CD14-positive monocyte (primary cell): ENCODE data around the gene KRT86. TPM values are rescaled to one million over a fixed set of nuclear protein-coding genes. Genes with fewer than 3 reads are reported as not detected.
A peak's percentile ranks its signal among the peaks of the same experiment; 100 is the strongest.
"Not testable (repeated sequence)": the region's sequence is repeated elsewhere in the genome, so short reads cannot be mapped to it uniquely, and the experiment has no call there.

Experiments
- DNase-seq, 3 donors: peaks; one replicate each; pipeline ENCODE4 v3.0.0-alpha.2; 2011 to 2022
- H2AFZ ChIP-seq: 2 replicates; pipeline ENCODE4 v1.6.0; 2012; ENCODE audit warnings: mild to moderate bottlenecking, low read depth, low read length, inconsistent platforms; ENCODE audit not compliant: insufficient read depth, poor library complexity, severe bottlenecking
- H3K27ac ChIP-seq, 2 donors: 1 replicate in 1 of 2; 2 replicates in 1 of 2; pipeline ENCODE4 v1.5.1; 2012 to 2013; ENCODE audit warnings: low read length in 2 of 2, control low read depth in 1 of 2, inconsistent platforms in 1 of 2, low read depth in 1 of 2, mild to moderate bottlenecking in 1 of 2
- H3K27me3 ChIP-seq, 2 donors: one replicate each; pipeline versions ENCODE4 v1.6.0 to v1.6.1; 2011 to 2013; ENCODE audit warnings: low read length in 2 of 2; ENCODE audit not compliant: control insufficient read depth in 2 of 2, insufficient read depth in 2 of 2
- H3K36me3 ChIP-seq, 2 donors: replicated peaks in 1 of 2; 1 replicate in 1 of 2; 2 replicates in 1 of 2; pipeline versions ENCODE4 v1.5.1 to v1.6.1; 2012 to 2013; ENCODE audit warnings: low read length in 2 of 2, control low read depth in 1 of 2, inconsistent platforms in 1 of 2, mild to moderate bottlenecking in 1 of 2; ENCODE audit not compliant: insufficient read depth in 2 of 2, control insufficient read depth in 1 of 2
- H3K4me1 ChIP-seq, 2 donors: 1 replicate in 1 of 2; 2 replicates in 1 of 2; pipeline versions ENCODE4 v1.5.1 to v1.6.1; 2012 to 2013; ENCODE audit warnings: low read length in 2 of 2, control low read depth in 1 of 2, inconsistent platforms in 1 of 2, mild to moderate bottlenecking in 1 of 2, moderate library complexity in 1 of 2; ENCODE audit not compliant: insufficient read depth in 2 of 2, control insufficient read depth in 1 of 2
- H3K4me2 ChIP-seq: replicated peaks from 2 replicates; pipeline ENCODE3; 2012; ENCODE audit warnings: low read length, moderate library complexity, mild to moderate bottlenecking; ENCODE audit not compliant: poor library complexity, severe bottlenecking; ENCODE audit errors: extremely low read depth
- H3K4me3 ChIP-seq, 3 experiments: fragments of 200-600 bp in 1 of 3; sonication (generic) in 1 of 3; replicated peaks in 1 of 3; 1 replicate in 2 of 3; 2 replicates in 1 of 3; pipeline ENCODE4 v1.5.1; 2011 to 2013; ENCODE audit warnings: low read length in 3 of 3, mild to moderate bottlenecking in 3 of 3, control low read depth in 2 of 3, low read depth in 2 of 3, inconsistent platforms in 1 of 3, moderate library complexity in 1 of 3
- H3K79me2 ChIP-seq: 2 replicates; pipeline ENCODE4 v1.6.0; 2012; ENCODE audit warnings: mild to moderate bottlenecking, control low read depth, inconsistent platforms, low read length, moderate library complexity; ENCODE audit not compliant: insufficient read depth
- H3K9ac ChIP-seq: 2 replicates; pipeline ENCODE4 v1.6.0; 2017; ENCODE audit warnings: low read length, mild to moderate bottlenecking; ENCODE audit not compliant: insufficient read depth, poor library complexity, severe bottlenecking
- H3K9me3 ChIP-seq, 2 donors: replicated peaks in 1 of 2; 1 replicate in 1 of 2; 2 replicates in 1 of 2; pipeline versions ENCODE4 v1.5.1 to v1.6.1; 2012 to 2013; ENCODE audit warnings: low read length in 2 of 2, control low read depth in 1 of 2; ENCODE audit not compliant: control insufficient read depth in 1 of 2, insufficient read depth in 1 of 2
- H4K20me1 ChIP-seq: 2 replicates; pipeline ENCODE4 v1.6.0; 2012; ENCODE audit warnings: mild to moderate bottlenecking, low read length, control low read depth, moderate library complexity; ENCODE audit not compliant: insufficient read depth
- H3K27ac Mint-ChIP-seq, 7 donors: one replicate each; pipeline ENCODE4 v1.8.0; 2020; ENCODE audit warnings: mild to moderate bottlenecking in 7 of 7, mixed read lengths in 7 of 7, moderate library complexity in 6 of 7, inconsistent platforms in 2 of 7
- H3K27me3 Mint-ChIP-seq, 3 donors: one replicate each; pipeline ENCODE4 v1.8.0; 2021 to 2022; ENCODE audit warnings: low read depth in 3 of 3, mild to moderate bottlenecking in 3 of 3, mixed read lengths in 3 of 3, moderate library complexity in 3 of 3, inconsistent platforms in 1 of 3
- H3K36me3 Mint-ChIP-seq, 2 donors: one replicate each; pipeline ENCODE4 v1.8.0; 2020; ENCODE audit warnings: mixed read lengths in 2 of 2, inconsistent platforms in 1 of 2, mild to moderate bottlenecking in 1 of 2
- H3K4me1 Mint-ChIP-seq: one replicate; pipeline ENCODE4 v1.8.0; 2020; ENCODE audit warnings: mild to moderate bottlenecking, mixed read lengths
- H3K4me3 Mint-ChIP-seq, 2 donors: one replicate each; pipeline ENCODE4 v1.8.0; 2020; ENCODE audit warnings: mild to moderate bottlenecking in 2 of 2, mixed read lengths in 2 of 2, moderate library complexity in 1 of 2
- H3K9me3 Mint-ChIP-seq, 7 donors: one replicate each; pipeline ENCODE4 v1.8.0; 2020 to 2022; ENCODE audit warnings: mixed read lengths in 7 of 7, mild to moderate bottlenecking in 6 of 7, moderate library complexity in 6 of 7, inconsistent platforms in 2 of 7
- CTCF ChIP-seq: fragments of 200-600 bp; IDR thresholded peaks from one replicate; pipeline ENCODE4 v1.8.0; 2022; ENCODE audit warnings: antibody characterized with exemption, mild to moderate bottlenecking
- whole genome bisulfite sequencing: methylation state at CpG from one replicate; pipeline ENCODE4 v1.1.5; 2013; ENCODE audit warnings: missing lambda C conversion rate; ENCODE audit not compliant: insufficient coverage; 5-methylcytosine and 5-hydroxymethylcytosine counted together
- intact Hi-C, 2 donors: fragments of 100-400 bp; cut with micrococcal nuclease; formaldehyde crosslinking; loops; one replicate each; pipeline versions ENCODE4 v1.15.0 to v1.15.1; 2023
- polyA plus RNA-seq, 3 donors: library from polyadenylated mRNA; depleted of rRNA in 1 of 3; unstranded in 2 of 3; stranded (reverse) in 1 of 3; fragments of 300-500 nt in 2 of 3; fragments of >200 nt in 1 of 3; fragmentation: Illumina TruSeq in 2 of 3; gene quantifications; 1 replicate in 2 of 3; 2 replicates in 1 of 3; pipeline ENCODE4 v1.2.3, GENCODE V29; 2012 to 2021

KRT86 gene
- polyA plus RNA-seq, 3 donors: not detected

- Mint-ChIP-seq H3K27me3 (peaks cover 84 to 91% (median 88%) of the 10 kb centered on the region in 3 donors), H3K9me3 (peaks cover 0 to 17% (median 1%) of the 10 kb centered on the region in 7 donors), H3K4me1 (peaks cover 23% of the 10 kb centered on the region), H3K27ac (no peak overlapping the region), H3K4me3 (peak overlapping the region in 1 of 2 donors; percentile 77), H3K36me3 (peaks cover 7 to 11% of the 10 kb centered on the region in 2 donors)
- no peak overlapping the region for H3K27ac ChIP-seq
- WGBS: 57% methylated on average over 4 of the region's 4 CpGs
- H3K27me3 ChIP-seq: peaks cover 53 to 86% of the 10 kb centered on the region in 2 donors
- no peaks in the 10 kb centered on the region for H3K79me2 ChIP-seq
- no peaks in the 10 kb centered on the region for H3K36me3 ChIP-seq
- no peak for DNase-seq
- TF ChIP-seq CTCF: no peak
- no peak overlapping the region for H3K4me2 ChIP-seq
- H3K4me3 ChIP-seq: no peak overlapping the region
- H4K20me1 ChIP-seq: no peaks in the 10 kb centered on the region
- no peak overlapping the region for H2AFZ ChIP-seq
- intact Hi-C loops: no loop called here
- peaks cover 0 to 3% of the 10 kb centered on the region in 2 donors for H3K9me3 ChIP-seq
- H3K4me1 ChIP-seq: peaks cover 10 to 28% of the 10 kb centered on the region in 2 donors
- no peak overlapping the region for H3K9ac ChIP-seq
Observed at GRCh38 chr12:52257074-52257551, 17.3 kb upstream of the KRT86 start.

GRCh38 chr12:52257922-52258321 lies 16.5 kb upstream of the KRT86 start:
- H3K27ac ChIP-seq, DNase-seq, H4K20me1 ChIP-seq, H3K4me3 ChIP-seq, H3K79me2 ChIP-seq, H3K36me3 Mint-ChIP-seq, H3K27ac Mint-ChIP-seq, intact Hi-C loops, H3K36me3 ChIP-seq, H3K9me3 ChIP-seq, H3K4me2 ChIP-seq, H3K9ac ChIP-seq, H2AFZ ChIP-seq: not testable (repeated sequence)
- WGBS: 36% methylated on average over 6 of the region's 13 CpGs
- Mint-ChIP-seq H3K27me3 (peaks cover 81 to 90% (median 89%) of the 10 kb centered on the region in 3 donors), H3K4me1 (peaks cover 23% of the 10 kb centered on the region), H3K4me3 (peak overlapping the region in 1 of 2 donors; percentile 77), H3K9me3 (peaks cover 0 to 17% (median 1%) of the 10 kb centered on the region in 7 donors)
- Histone ChIP-seq H3K4me1 (peaks cover 10 to 28% of the 10 kb centered on the region in 2 donors), H3K27me3 (peaks cover 54 to 85% of the 10 kb centered on the region in 2 donors)
